GM12892 (cell line): ENCODE data around the gene CSTF2T.
"Not testable (repeated sequence)": the region's sequence is repeated elsewhere in the genome, so short reads cannot be mapped to it uniquely, and the experiment has no call there.

Experiments used
- DNase-seq: peaks from one replicate; pipeline ENCODE4 v3.0.0; 2011; ENCODE audit not compliant: insufficient read length
- FAIRE-seq: peaks from 2 replicates; lab custom pipeline; 2011; peaks lifted over from hg19 to GRCh38; lab: Jason Lieb, UNC
- POLR2A ChIP-seq: IDR thresholded peaks from 2 replicates; pipeline ENCODE4 v1.6.1; 2011; ENCODE audit warnings: low read depth, low read length, control low read depth
- POLR2AphosphoS5 ChIP-seq: IDR thresholded peaks from 2 replicates; pipeline ENCODE4 v1.6.1; 2011; ENCODE audit warnings: low read depth, low read length, control low read depth
- TAF1 ChIP-seq: IDR thresholded peaks from 2 replicates; pipeline ENCODE4 v1.6.1; 2011; ENCODE audit warnings: low read depth, mild to moderate bottlenecking, control low read depth, low read length, borderline replicate concordance

Gene CSTF2T

GRCh38 chr10:51696251-51696650, 3.1 kb downstream of the CSTF2T start:
- FAIRE-seq: no peak
- no peak for TF ChIP-seq POLR2A
- no peak for TF ChIP-seq TAF1
- TF ChIP-seq POLR2AphosphoS5: no peak
- no peak for DNase-seq

DNA sequence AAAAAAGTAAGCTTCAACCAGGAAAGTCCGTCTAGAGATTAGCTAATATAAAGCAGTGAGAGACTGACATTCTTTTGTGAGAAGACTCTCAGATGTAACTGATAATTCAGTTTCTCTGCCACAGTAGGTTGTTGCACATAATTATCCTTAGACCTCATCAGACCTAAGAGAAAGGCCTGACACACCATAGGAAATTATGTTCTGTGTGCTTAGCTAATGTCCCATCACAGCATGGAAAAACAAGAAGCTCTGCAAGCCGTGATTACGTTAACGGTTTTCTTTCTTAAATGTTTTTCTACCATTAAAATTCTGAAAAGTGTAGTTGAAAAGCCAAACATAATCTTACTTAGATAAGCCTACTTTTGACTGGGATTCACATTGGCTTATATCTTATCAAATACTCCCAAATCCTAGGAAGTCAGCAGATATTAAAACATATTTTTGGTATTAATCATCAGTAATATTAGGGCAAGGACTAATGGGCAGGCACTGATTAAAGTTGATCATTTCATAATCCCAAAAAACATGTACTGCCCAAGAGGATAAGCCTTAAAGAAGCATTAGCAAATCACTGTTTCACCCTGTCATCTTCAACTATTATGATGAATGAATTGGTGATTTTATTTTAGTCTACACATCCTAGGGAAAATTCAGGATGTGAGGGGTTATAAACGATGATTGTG, 5.2 kb downstream of the CSTF2T start:
- TF ChIP-seq POLR2A (no peak), POLR2AphosphoS5 (no peak), TAF1 (no peak)
- DNase-seq (no peak), FAIRE-seq (no peak)

- no peak for FAIRE-seq
- TF ChIP-seq POLR2AphosphoS5 (no peak), POLR2A (no peak), TAF1 (no peak)
- no peak for DNase-seq
These were observed 8.3 kb downstream of the CSTF2T start for GRCh38 chr10:51691135-51691534.

- TF ChIP-seq POLR2A (no peak), TAF1 (no peak), POLR2AphosphoS5 (no peak)
- FAIRE-seq (no peak), DNase-seq (no peak)
These were observed 9.9 kb downstream of the CSTF2T start for GRCh38 chr10:51689536-51689935.

- FAIRE-seq, DNase-seq: not testable (repeated sequence)
These were observed 10.6 kb downstream of the CSTF2T start for GRCh38 chr10:51688826-51689225.

DNA sequence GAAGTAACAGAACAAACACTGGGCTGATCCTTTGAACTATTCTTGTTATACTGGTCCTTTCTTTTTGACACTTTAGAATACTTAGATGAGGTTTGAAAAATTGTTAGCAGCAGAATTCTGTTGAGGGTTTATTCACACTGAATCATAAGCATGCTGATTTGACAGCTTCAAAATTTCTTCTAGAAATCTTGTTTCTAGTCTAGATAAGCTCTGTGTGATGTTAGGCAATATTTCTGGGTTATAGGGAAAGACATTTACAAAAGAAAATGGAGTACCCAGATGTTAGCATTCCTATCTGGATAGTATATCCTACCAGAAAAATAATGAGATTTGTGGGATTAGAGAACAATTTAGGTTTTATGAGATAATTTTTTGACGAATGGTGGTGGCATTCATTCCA, 12.1 kb downstream of the CSTF2T start:
- DNase-seq (no peak), FAIRE-seq (no peak)
- TF ChIP-seq POLR2A (no peak), TAF1 (no peak), POLR2AphosphoS5 (no peak)

GRCh38 chr10:51685768-51686167, 13.6 kb downstream of the CSTF2T start:
- FAIRE-seq (no peak), DNase-seq (no peak)
- no peak for TF ChIP-seq POLR2AphosphoS5
- no peak for TF ChIP-seq TAF1

DNA sequence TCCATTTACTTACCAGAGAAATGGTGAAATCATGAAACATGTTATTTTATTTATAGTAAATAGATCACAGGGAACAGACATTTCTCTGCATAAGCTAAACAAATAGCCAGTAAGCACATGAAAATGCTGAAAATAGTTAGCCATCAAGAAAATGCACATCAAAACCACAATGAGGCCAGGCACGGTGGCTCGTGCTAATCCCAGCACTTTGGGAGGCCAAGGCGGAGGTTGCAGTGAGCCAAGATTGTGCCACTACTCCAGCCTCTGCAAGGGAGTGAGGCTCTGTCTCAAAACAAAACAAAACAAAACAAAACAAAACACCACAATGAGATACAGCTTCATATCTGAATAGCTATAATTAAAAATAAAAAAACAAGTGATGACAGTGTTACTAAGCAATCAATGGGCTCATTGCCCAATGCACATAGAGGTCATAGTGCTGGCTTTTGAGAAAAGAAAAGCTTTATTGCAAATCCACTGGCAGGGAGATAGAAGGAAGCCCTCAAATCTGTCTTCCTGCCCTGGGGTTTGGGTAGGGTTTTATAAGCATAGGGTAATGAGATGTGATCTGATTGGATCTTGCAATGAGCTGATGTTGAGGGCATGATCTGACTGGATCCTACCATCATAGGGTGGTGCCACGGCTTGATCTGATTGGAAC, 16.2 kb downstream of the CSTF2T start:
- FAIRE-seq (no peak), DNase-seq (no peak)
- TF ChIP-seq POLR2AphosphoS5 (no peak), TAF1 (no peak), POLR2A (no peak)

GRCh38 chr10:51679841-51680240, 19.6 kb downstream of the CSTF2T start:
- no peak for DNase-seq
- TF ChIP-seq TAF1: no peak
- no peak for TF ChIP-seq POLR2AphosphoS5
- TF ChIP-seq POLR2A: no peak
- FAIRE-seq: no peak

GRCh38 chr10:51675088-51675487, 24.3 kb downstream of the CSTF2T start:
- TF ChIP-seq POLR2A (no peak), TAF1 (no peak), POLR2AphosphoS5 (no peak)
- DNase-seq: no peak
- no peak for FAIRE-seq

GRCh38 chr10:51672039-51672535, 27.3 kb downstream of the CSTF2T start:
- DNase-seq: no peak
- FAIRE-seq: no peak
- TF ChIP-seq TAF1 (no peak), POLR2A (no peak), POLR2AphosphoS5 (no peak)

GRCh38 chr10:51669041-51669440, 30.4 kb downstream of the CSTF2T start:
- no peak for DNase-seq
- no peak for TF ChIP-seq POLR2A
- no peak for TF ChIP-seq TAF1
- no peak for TF ChIP-seq POLR2AphosphoS5
- no peak for FAIRE-seq

DNA sequence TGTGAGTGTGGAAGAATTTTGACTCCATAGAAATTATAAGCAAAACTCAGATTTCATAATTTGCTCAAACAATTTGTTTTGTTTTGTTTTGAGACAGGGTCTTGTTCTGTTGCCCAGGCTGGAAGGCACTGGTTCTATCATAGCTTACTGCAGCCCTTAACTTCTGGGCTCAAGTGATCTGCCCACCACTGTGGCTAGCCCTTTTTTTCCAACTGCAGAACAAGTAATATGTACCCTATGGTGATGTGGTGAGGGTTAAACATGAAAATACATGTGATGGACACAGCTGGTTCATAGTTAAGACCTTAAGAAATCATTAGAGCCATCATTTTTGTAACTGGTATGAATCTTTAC, 31.1 kb downstream of the CSTF2T start:
- no peak for FAIRE-seq

More for the DNA sequence above, 31.1 kb downstream of the CSTF2T start:
- DNase-seq: no peak
- TF ChIP-seq POLR2A: no peak
- no peak for TF ChIP-seq TAF1
- TF ChIP-seq POLR2AphosphoS5: no peak
